HepG2 (cell line): ENCODE results near the gene TMEM98. TPM values are rescaled to one million over a fixed set of nuclear protein-coding genes. Genes with fewer than 3 reads are reported as not detected.

Experiments
- EED ChIP-seq: sonication (generic); formaldehyde crosslinking; IDR thresholded peaks from 2 replicates; pipeline ENCODE4 v1.5.0; 2020; ENCODE audit warnings: mild to moderate bottlenecking, missing genetic modification reagents
- GABPB1 ChIP-seq: IDR thresholded peaks from 2 replicates; pipeline ENCODE4 v1.6.1; 2016; ENCODE audit warnings: mild to moderate bottlenecking, missing genetic modification reagents, moderate library complexity, missing compliant biosample characterization
- JARID2 ChIP-seq: sonication (generic); formaldehyde crosslinking; IDR thresholded peaks from 2 replicates; pipeline ENCODE4 v1.8.1; 2023; ENCODE audit warnings: missing genetic modification reagents, inconsistent platforms; ENCODE audit not compliant: insufficient replicate concordance
- SRSF9 ChIP-seq: fragments of 200-400 bp; formaldehyde crosslinking; IDR thresholded peaks from 2 replicates; pipeline ENCODE4 v1.6.1; 2018; ENCODE audit warnings: borderline replicate concordance, mild to moderate bottlenecking, low read depth, low read length; ENCODE audit not compliant: insufficient read depth, poor library complexity, severe bottlenecking
- ZBTB38 ChIP-seq: sonication (generic); formaldehyde crosslinking; IDR thresholded peaks from 2 replicates; pipeline ENCODE4 v1.5.1; 2020; ENCODE audit warnings: mild to moderate bottlenecking, missing genetic modification reagents
- ZNF407 ChIP-seq: sonication (generic); formaldehyde crosslinking; IDR thresholded peaks from one replicate; pipeline ENCODE4 v1.5.1; 2020; ENCODE audit warnings: mild to moderate bottlenecking, missing genetic modification reagents; ENCODE audit errors: not compliant biosample characterization
- ZNF484 ChIP-seq: sonication (generic); formaldehyde crosslinking; IDR thresholded peaks from 2 replicates; pipeline ENCODE4 v1.5.1; 2020; ENCODE audit warnings: mild to moderate bottlenecking, low read depth, missing genetic modification reagents, borderline replicate concordance
- polyA plus RNA-seq, 8 experiments: library from polyadenylated mRNA; depleted of rRNA in 3 of 8; stranded (reverse) in 7 of 8; unstranded in 1 of 8; fragments of >200 nt; fragmentation: Illumina TruSeq in 4 of 8; extraction: Trizol in 4 of 8; gene quantifications; 2 replicates each; pipeline versions ENCODE4 v1.2.1 to v1.2.3, GENCODE V29; 2011 to 2016; ENCODE audit warnings: low read depth in 4 of 8, missing spikeins in 1 of 8, mixed read lengths in 1 of 8; ENCODE audit not compliant: insufficient read depth in 1 of 8
- total RNA-seq, 5 experiments: library from RNA; depleted of rRNA; stranded (reverse); fragments of >200 nt; fragmentation: Illumina TruSeq; extraction: Trizol; gene quantifications; 2 replicates each; pipeline ENCODE4 v1.2.3, GENCODE V29; 2016; ENCODE audit warnings: low read depth in 1 of 5
- TF ChIP-seq, protein P1 (sequence below): sonication (generic); formaldehyde crosslinking; IDR thresholded peaks from 2 replicates; pipeline ENCODE4 v1.4.0; 2020; ENCODE audit warnings: missing genetic modification reagents
- TF ChIP-seq, protein P2 (sequence below): sonication (generic); formaldehyde crosslinking; IDR thresholded peaks from 2 replicates; pipeline ENCODE4 v1.5.1; 2020; ENCODE audit warnings: missing genetic modification reagents, mild to moderate bottlenecking, borderline replicate concordance
- TF ChIP-seq, protein P3 (sequence below): sonication (generic); formaldehyde crosslinking; IDR thresholded peaks from 2 replicates; pipeline ENCODE4 v1.5.1; 2020; ENCODE audit warnings: mild to moderate bottlenecking, missing genetic modification reagents, moderate library complexity

The TMEM98 gene
- total and polyA plus RNA-seq, 2 of the 13 experiments (the other 11 are each of a cell fraction or from before 2014, with no cell fraction given), result 103 to 175 TPM

GRCh38 chr17:32936894-32937500 lies 9.0 kb downstream of the TMEM98 start (continued):
- TF ChIP-seq ZNF407 (CRISPR knock-in tag) (peak; percentile 22), ZBTB38 (CRISPR knock-in tag) (peak; percentile 28; the same call in 1 of the 2 replicates), GABPB1 (peak; percentile 23; the same call in 1 of the 2 replicates), ZNF484 (CRISPR knock-in tag) (no peak), SRSF9 (no peak), JARID2 (no peak), EED (0 out of 2 replicates have a peak, but pooled peaks have one; percentile 64)
- TF ChIP-seq, protein P1, sequence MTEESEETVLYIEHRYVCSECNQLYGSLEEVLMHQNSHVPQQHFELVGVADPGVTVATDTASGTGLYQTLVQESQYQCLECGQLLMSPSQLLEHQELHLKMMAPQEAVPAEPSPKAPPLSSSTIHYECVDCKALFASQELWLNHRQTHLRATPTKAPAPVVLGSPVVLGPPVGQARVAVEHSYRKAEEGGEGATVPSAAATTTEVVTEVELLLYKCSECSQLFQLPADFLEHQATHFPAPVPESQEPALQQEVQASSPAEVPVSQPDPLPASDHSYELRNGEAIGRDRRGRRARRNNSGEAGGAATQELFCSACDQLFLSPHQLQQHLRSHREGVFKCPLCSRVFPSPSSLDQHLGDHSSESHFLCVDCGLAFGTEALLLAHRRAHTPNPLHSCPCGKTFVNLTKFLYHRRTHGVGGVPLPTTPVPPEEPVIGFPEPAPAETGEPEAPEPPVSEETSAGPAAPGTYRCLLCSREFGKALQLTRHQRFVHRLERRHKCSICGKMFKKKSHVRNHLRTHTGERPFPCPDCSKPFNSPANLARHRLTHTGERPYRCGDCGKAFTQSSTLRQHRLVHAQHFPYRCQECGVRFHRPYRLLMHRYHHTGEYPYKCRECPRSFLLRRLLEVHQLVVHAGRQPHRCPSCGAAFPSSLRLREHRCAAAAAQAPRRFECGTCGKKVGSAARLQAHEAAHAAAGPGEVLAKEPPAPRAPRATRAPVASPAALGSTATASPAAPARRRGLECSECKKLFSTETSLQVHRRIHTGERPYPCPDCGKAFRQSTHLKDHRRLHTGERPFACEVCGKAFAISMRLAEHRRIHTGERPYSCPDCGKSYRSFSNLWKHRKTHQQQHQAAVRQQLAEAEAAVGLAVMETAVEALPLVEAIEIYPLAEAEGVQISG (CRISPR knock-in tag), result peak; percentile 38
- TF ChIP-seq, protein P2, sequence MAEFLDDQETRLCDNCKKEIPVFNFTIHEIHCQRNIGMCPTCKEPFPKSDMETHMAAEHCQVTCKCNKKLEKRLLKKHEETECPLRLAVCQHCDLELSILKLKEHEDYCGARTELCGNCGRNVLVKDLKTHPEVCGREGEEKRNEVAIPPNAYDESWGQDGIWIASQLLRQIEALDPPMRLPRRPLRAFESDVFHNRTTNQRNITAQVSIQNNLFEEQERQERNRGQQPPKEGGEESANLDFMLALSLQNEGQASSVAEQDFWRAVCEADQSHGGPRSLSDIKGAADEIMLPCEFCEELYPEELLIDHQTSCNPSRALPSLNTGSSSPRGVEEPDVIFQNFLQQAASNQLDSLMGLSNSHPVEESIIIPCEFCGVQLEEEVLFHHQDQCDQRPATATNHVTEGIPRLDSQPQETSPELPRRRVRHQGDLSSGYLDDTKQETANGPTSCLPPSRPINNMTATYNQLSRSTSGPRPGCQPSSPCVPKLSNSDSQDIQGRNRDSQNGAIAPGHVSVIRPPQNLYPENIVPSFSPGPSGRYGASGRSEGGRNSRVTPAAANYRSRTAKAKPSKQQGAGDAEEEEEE (CRISPR knock-in tag), result no peak
- TF ChIP-seq, protein P3, sequence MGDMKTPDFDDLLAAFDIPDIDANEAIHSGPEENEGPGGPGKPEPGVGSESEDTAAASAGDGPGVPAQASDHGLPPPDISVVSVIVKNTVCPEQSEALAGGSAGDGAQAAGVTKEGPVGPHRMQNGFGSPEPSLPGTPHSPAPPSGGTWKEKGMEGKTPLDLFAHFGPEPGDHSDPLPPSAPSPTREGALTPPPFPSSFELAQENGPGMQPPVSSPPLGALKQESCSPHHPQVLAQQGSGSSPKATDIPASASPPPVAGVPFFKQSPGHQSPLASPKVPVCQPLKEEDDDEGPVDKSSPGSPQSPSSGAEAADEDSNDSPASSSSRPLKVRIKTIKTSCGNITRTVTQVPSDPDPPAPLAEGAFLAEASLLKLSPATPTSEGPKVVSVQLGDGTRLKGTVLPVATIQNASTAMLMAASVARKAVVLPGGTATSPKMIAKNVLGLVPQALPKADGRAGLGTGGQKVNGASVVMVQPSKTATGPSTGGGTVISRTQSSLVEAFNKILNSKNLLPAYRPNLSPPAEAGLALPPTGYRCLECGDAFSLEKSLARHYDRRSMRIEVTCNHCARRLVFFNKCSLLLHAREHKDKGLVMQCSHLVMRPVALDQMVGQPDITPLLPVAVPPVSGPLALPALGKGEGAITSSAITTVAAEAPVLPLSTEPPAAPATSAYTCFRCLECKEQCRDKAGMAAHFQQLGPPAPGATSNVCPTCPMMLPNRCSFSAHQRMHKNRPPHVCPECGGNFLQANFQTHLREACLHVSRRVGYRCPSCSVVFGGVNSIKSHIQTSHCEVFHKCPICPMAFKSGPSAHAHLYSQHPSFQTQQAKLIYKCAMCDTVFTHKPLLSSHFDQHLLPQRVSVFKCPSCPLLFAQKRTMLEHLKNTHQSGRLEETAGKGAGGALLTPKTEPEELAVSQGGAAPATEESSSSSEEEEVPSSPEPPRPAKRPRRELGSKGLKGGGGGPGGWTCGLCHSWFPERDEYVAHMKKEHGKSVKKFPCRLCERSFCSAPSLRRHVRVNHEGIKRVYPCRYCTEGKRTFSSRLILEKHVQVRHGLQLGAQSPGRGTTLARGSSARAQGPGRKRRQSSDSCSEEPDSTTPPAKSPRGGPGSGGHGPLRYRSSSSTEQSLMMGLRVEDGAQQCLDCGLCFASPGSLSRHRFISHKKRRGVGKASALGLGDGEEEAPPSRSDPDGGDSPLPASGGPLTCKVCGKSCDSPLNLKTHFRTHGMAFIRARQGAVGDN (CRISPR knock-in tag), result peak; percentile 57; the same call in 1 of the 2 replicates
